ENCODE data around the gene GIGYF2. TPM values are rescaled to one million over a fixed set of nuclear protein-coding genes. Genes with fewer than 3 reads are reported as not detected.

The GIGYF2 gene
- total RNA-seq, 1 experiment from 2014 or later, result 60.6 TPM

DNA sequence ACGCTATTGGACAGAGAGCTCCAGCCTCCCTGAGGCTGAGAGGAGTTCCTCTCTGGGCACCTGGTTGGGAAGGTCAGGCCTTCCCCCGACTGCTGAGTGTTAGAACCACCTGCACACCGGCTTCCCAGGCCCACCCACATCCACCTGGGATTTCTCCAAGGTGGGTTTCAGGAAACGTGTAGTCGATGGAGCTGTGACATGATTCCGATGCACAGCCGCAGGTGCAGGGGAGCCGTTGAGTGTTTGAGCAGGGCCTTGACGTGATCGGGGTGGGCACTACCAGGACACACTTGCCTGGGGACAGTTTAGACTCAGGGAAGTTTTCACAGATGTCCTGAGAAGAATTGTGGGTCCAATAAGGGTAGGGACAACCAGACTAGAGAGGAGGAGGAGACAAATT lies 21.8 kb upstream of the GIGYF2 start:
- no TSS peak for BruUV-seq (replicated peaks)

DNA sequence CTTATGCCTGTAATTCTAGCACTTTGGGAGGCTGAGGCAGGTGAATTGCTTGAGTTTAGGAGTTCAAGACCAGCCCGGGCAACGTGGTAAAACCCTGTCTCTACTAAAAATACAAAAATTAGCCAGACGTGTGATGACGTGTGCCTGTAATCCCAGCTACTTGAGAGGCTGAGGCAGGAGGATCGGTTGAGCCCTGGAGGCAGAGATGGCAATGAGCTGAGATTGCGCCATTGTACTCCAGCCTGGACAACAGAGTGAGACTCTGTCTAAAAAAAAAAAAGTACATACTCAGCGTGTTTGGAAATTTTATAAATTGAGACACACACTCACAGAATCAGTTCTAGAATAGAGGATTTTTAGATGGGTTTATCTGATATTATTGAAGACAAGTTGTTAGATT lies 17.1 kb upstream of the GIGYF2 start:
- DNase-seq (ENCODE audit: low read depth, low spot score), result no peak
- Histone ChIP-seq H3K36me3 (ENCODE audit: control insufficient read depth in 1 of 2, insufficient read depth in 2 of 2, low read length in 2 of 2) (no peaks in the 10 kb centered on the region), H3K9ac (ENCODE audit: low read length) (no peak overlapping the region), H3K27ac (ENCODE audit: low read depth, low read length) (no peak overlapping the region), H3K4me3 (replicated peaks in 1 of 2; ENCODE audit: low read depth in 1 of 2, low read length in 2 of 2) (no peak overlapping the region), H3K4me2 (ENCODE audit: low read length) (no peak overlapping the region), H3K79me2 (ENCODE audit: insufficient read depth, low read length) (no peaks in the 10 kb centered on the region), H3K27me3 (ENCODE audit: insufficient read depth, low read length) (no peaks in the 10 kb centered on the region), H3K9me3 (ENCODE audit: control insufficient read depth in 1 of 2, insufficient read depth in 1 of 2, low read depth in 1 of 2, low read length in 2 of 2) (no peaks in the 10 kb centered on the region), H3K4me1 (ENCODE audit: control insufficient read depth in 1 of 2, insufficient read depth in 2 of 2, low read length in 2 of 2) (no peaks in the 10 kb centered on the region), H3K9me2 (ENCODE audit: insufficient read depth) (no peaks in the 10 kb centered on the region), H2AFZ (ENCODE audit: low read depth, low read length, poor library complexity, severe bottlenecking) (no peak overlapping the region), H4K20me1 (ENCODE audit: insufficient read depth) (no peaks in the 10 kb centered on the region)
- TF ChIP-seq JUND (IDR thresholded peaks at IDR 0.05), result no peak
- TF ChIP-seq EZH2 (IDR thresholded peaks at IDR 0.05), result no peak
- no peak for TF ChIP-seq EZH2phosphoT487 (IDR thresholded peaks at IDR 0.05; ENCODE audit: borderline replicate concordance)
- no TSS peak for BruUV-seq (replicated peaks)
- ChIA-PET CTCF (no interaction called here), RAD21 (ENCODE audit: low non-redundant PET in 1 of 2, low total read pairs in 2 of 2, uncharacterized antibody in 2 of 2, unreplicated experiment in 2 of 2) (no interaction called here), POLR2A (no interaction called here)
- no peak for ATAC-seq
- intact Hi-C loops (cut with micrococcal nuclease), result no loop called here

More for the DNA sequence above, 21.8 kb upstream of the GIGYF2 start:
- ChIA-PET CTCF (no interaction called here), POLR2A (no interaction called here), RAD21 (ENCODE audit: low non-redundant PET in 1 of 2, low total read pairs in 2 of 2, uncharacterized antibody in 2 of 2, unreplicated experiment in 2 of 2) (no interaction called here)
- Histone ChIP-seq H3K4me3 (replicated peaks in 1 of 2; ENCODE audit: low read depth in 1 of 2, low read length in 2 of 2) (no peak overlapping the region), H3K36me3 (ENCODE audit: control insufficient read depth in 1 of 2, insufficient read depth in 2 of 2, low read length in 2 of 2) (no peaks in the 10 kb centered on the region), H4K20me1 (ENCODE audit: insufficient read depth) (no peaks in the 10 kb centered on the region), H3K4me2 (ENCODE audit: low read length) (no peak overlapping the region), H3K9me3 (ENCODE audit: control insufficient read depth in 1 of 2, insufficient read depth in 1 of 2, low read depth in 1 of 2, low read length in 2 of 2) (no peaks in the 10 kb centered on the region), H3K27me3 (ENCODE audit: insufficient read depth, low read length) (no peaks in the 10 kb centered on the region), H3K27ac (ENCODE audit: low read depth, low read length) (no peak overlapping the region), H3K9ac (ENCODE audit: low read length) (no peak overlapping the region), H3K79me2 (ENCODE audit: insufficient read depth, low read length) (no peaks in the 10 kb centered on the region), H3K9me2 (ENCODE audit: insufficient read depth) (no peaks in the 10 kb centered on the region), H2AFZ (ENCODE audit: low read depth, low read length, poor library complexity, severe bottlenecking) (no peak overlapping the region), H3K4me1 (ENCODE audit: control insufficient read depth in 1 of 2, insufficient read depth in 2 of 2, low read length in 2 of 2) (no peaks in the 10 kb centered on the region)
- intact Hi-C loops (cut with micrococcal nuclease), result no loop called here
- ATAC-seq (no peak), DNase-seq (ENCODE audit: low read depth, low spot score) (no peak)
- TF ChIP-seq JUND (IDR thresholded peaks at IDR 0.05) (no peak), CEBPB (IDR thresholded peaks at IDR 0.05; ENCODE audit: low read depth) (no peak), RAD21 (IDR thresholded peaks at IDR 0.05; ENCODE audit: low read depth) (no peak)
- TF ChIP-seq, protein P1, sequence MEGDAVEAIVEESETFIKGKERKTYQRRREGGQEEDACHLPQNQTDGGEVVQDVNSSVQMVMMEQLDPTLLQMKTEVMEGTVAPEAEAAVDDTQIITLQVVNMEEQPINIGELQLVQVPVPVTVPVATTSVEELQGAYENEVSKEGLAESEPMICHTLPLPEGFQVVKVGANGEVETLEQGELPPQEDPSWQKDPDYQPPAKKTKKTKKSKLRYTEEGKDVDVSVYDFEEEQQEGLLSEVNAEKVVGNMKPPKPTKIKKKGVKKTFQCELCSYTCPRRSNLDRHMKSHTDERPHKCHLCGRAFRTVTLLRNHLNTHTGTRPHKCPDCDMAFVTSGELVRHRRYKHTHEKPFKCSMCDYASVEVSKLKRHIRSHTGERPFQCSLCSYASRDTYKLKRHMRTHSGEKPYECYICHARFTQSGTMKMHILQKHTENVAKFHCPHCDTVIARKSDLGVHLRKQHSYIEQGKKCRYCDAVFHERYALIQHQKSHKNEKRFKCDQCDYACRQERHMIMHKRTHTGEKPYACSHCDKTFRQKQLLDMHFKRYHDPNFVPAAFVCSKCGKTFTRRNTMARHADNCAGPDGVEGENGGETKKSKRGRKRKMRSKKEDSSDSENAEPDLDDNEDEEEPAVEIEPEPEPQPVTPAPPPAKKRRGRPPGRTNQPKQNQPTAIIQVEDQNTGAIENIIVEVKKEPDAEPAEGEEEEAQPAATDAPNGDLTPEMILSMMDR (IDR thresholded peaks at IDR 0.05 in 2 of 3, conservative IDR thresholded peaks at IDR 0.05 in 1 of 3; ENCODE audit: borderline replicate concordance in 1 of 3, insufficient read depth in 1 of 3, low read depth in 2 of 3, low read length in 2 of 3), result no peak

Measured in HCT116 (cell line).